H9 (cell line): ENCODE measurements around the gene PHOX2A. TPM values are rescaled to one million over a fixed set of nuclear protein-coding genes. Genes with fewer than 3 reads are reported as not detected.

ENCODE experiments used
- DNase-seq: peaks from one replicate; pipeline ENCODE4 v3.0.0-alpha.2; 2017
- H2AFZ ChIP-seq: one replicate; pipeline ENCODE4 v1.6.1; 2013; ENCODE audit warnings: mild to moderate bottlenecking, low read length, control low read depth, moderate library complexity
- H2AK5ac ChIP-seq: 2 replicates; pipeline ENCODE4 v1.6.1; 2013; ENCODE audit warnings: low read length, control low read depth, mixed read lengths; ENCODE audit not compliant: insufficient read length
- H2BK120ac ChIP-seq: one replicate; pipeline ENCODE4 v1.6.1; 2013; ENCODE audit warnings: low read depth, mild to moderate bottlenecking, low read length, control low read depth, inconsistent platforms; ENCODE audit not compliant: poor library complexity, severe bottlenecking
- H2BK12ac ChIP-seq: 2 replicates; pipeline ENCODE4 v1.6.1; 2013; ENCODE audit warnings: low read length, control low read depth, mixed read lengths, low read depth; ENCODE audit not compliant: insufficient read length
- H2BK15ac ChIP-seq: 2 replicates; pipeline ENCODE4 v1.6.1; 2013; ENCODE audit warnings: low read depth, low read length, control low read depth
- H2BK20ac ChIP-seq: one replicate; pipeline ENCODE4 v1.6.1; 2013; ENCODE audit warnings: low read depth, mild to moderate bottlenecking, low read length, control low read depth, inconsistent platforms; ENCODE audit not compliant: poor library complexity, severe bottlenecking
- H2BK5ac ChIP-seq: 2 replicates; pipeline ENCODE4 v1.6.1; 2013; ENCODE audit warnings: low read length, control low read depth, mixed read lengths; ENCODE audit not compliant: insufficient read length
- H3K14ac ChIP-seq: 2 replicates; pipeline ENCODE4 v1.6.1; 2013; ENCODE audit warnings: low read length, control low read depth; ENCODE audit not compliant: insufficient read depth
- H3K18ac ChIP-seq: 2 replicates; pipeline ENCODE4 v1.6.1; 2013; ENCODE audit warnings: low read depth, mild to moderate bottlenecking, mixed read lengths, low read length, control low read depth; ENCODE audit not compliant: insufficient read length
- H3K23ac ChIP-seq: 2 replicates; pipeline ENCODE4 v1.6.1; 2013; ENCODE audit warnings: low read length, control low read depth, mixed read lengths, low read depth; ENCODE audit not compliant: insufficient read length
- H3K23me2 ChIP-seq: 2 replicates; pipeline ENCODE4 v1.6.1; 2013; ENCODE audit warnings: low read depth, mild to moderate bottlenecking, mixed read lengths, low read length, control low read depth; ENCODE audit not compliant: insufficient read length, poor library complexity, severe bottlenecking
- H3K27ac ChIP-seq: 2 replicates; pipeline ENCODE4 v1.5.1; 2013; ENCODE audit warnings: low read length, control low read depth, mixed read lengths, low read depth; ENCODE audit not compliant: insufficient read length
- H3K27me3 ChIP-seq: 2 replicates; pipeline ENCODE4 v1.6.1; 2013; ENCODE audit warnings: low read length, control low read depth, inconsistent platforms; ENCODE audit not compliant: insufficient read depth
- H3K4ac ChIP-seq: 2 replicates; pipeline ENCODE4 v1.6.1; 2013; ENCODE audit warnings: low read depth, mild to moderate bottlenecking, control low read depth, inconsistent platforms, low read length, moderate library complexity
- H3K4me1 ChIP-seq: 2 replicates; pipeline ENCODE4 v1.6.1; 2013; ENCODE audit warnings: low read length, control low read depth, inconsistent platforms; ENCODE audit not compliant: insufficient read depth
- H3K4me2 ChIP-seq: 2 replicates; pipeline ENCODE4 v1.6.1; 2013; ENCODE audit warnings: low read length, control low read depth, mixed read lengths; ENCODE audit not compliant: insufficient read length, insufficient read depth
- H3K56ac ChIP-seq: 2 replicates; pipeline ENCODE4 v1.6.1; 2013; ENCODE audit warnings: low read depth, mild to moderate bottlenecking, mixed read lengths, low read length, control low read depth; ENCODE audit not compliant: insufficient read length
- H3K79me1 ChIP-seq: 2 replicates; pipeline ENCODE4 v1.6.1; 2013; ENCODE audit warnings: low read depth, mild to moderate bottlenecking, moderate library complexity, low read length, control low read depth, inconsistent platforms; ENCODE audit not compliant: insufficient read depth, poor library complexity, severe bottlenecking
- H3K79me2 ChIP-seq: 2 replicates; pipeline ENCODE4 v1.6.1; 2013; ENCODE audit warnings: low read length, control low read depth, inconsistent platforms; ENCODE audit not compliant: insufficient read depth
- H3K9ac ChIP-seq: 2 replicates; pipeline ENCODE4 v1.6.1; 2013; ENCODE audit warnings: low read length, control low read depth, mixed read lengths; ENCODE audit not compliant: insufficient read length; ENCODE audit errors: extremely low read depth
- H3K9me3 ChIP-seq: one replicate; pipeline ENCODE4 v1.6.1; 2013; ENCODE audit warnings: low read depth, low read length, inconsistent platforms; ENCODE audit not compliant: control insufficient read depth
- H3T11ph ChIP-seq: one replicate; pipeline ENCODE4 v1.6.1; 2013; ENCODE audit warnings: mild to moderate bottlenecking, low read length, control low read depth, inconsistent platforms
- H4K20me1 ChIP-seq: one replicate; pipeline ENCODE4 v1.6.1; 2013; ENCODE audit not compliant: control insufficient read depth, insufficient read length, insufficient read depth
- H4K5ac ChIP-seq: 2 replicates; pipeline ENCODE4 v1.6.1; 2013; ENCODE audit warnings: low read depth, mild to moderate bottlenecking, mixed read lengths, low read length, control low read depth; ENCODE audit not compliant: insufficient read length
- H4K8ac ChIP-seq: replicated peaks from 2 replicates; pipeline ENCODE4 v1.6.1; 2013; ENCODE audit warnings: low read length, control low read depth, mixed read lengths, low read depth; ENCODE audit not compliant: insufficient read length
- H4K91ac ChIP-seq: 2 replicates; pipeline ENCODE4 v1.6.1; 2013; ENCODE audit warnings: low read depth, mild to moderate bottlenecking, moderate library complexity, mixed read lengths, low read length, control low read depth; ENCODE audit not compliant: insufficient read length
- H3K27ac Mint-ChIP-seq, 3 experiments: 2 replicates in 2 of 3; 3 replicates in 1 of 3; pipeline ENCODE4 v1.8.0; 2020 to 2021; ENCODE audit warnings: mixed read lengths in 3 of 3, mild to moderate bottlenecking in 1 of 3, moderate library complexity in 1 of 3
- H3K27me3 Mint-ChIP-seq: 2 replicates; pipeline ENCODE4 v1.8.0; 2021; ENCODE audit warnings: low read depth, mild to moderate bottlenecking, moderate library complexity, mixed read lengths
- H3K36me3 Mint-ChIP-seq, 3 experiments: 2 replicates in 2 of 3; 3 replicates in 1 of 3; pipeline ENCODE4 v1.8.0; 2020 to 2021; ENCODE audit warnings: low read depth in 3 of 3, mixed read lengths in 3 of 3; ENCODE audit not compliant: insufficient read depth in 1 of 3
- H3K4me1 Mint-ChIP-seq, 2 experiments: 2 replicates each; pipeline ENCODE4 v1.8.0; 2020; ENCODE audit warnings: mixed read lengths in 2 of 2
- H3K4me3 Mint-ChIP-seq, 2 experiments: 2 replicates in 1 of 2; 3 replicates in 1 of 2; pipeline ENCODE4 v1.8.0; 2020 to 2021; ENCODE audit warnings: mild to moderate bottlenecking in 2 of 2, mixed read lengths in 2 of 2, moderate library complexity in 1 of 2
- H3K9me3 Mint-ChIP-seq, 2 experiments: 2 replicates in 1 of 2; 3 replicates in 1 of 2; pipeline ENCODE4 v1.8.0; 2020; ENCODE audit warnings: mild to moderate bottlenecking in 2 of 2, mixed read lengths in 2 of 2, moderate library complexity in 1 of 2
- CTCF ChIP-seq: fragments of 200-600 bp; sonication (generic); conservative IDR thresholded peaks from 3 replicates; pipeline ENCODE4 v1.8.0; 2021; ENCODE audit warnings: antibody characterized with exemption, mild to moderate bottlenecking
- WGBS: extraction: QIAGEN DNeasy Blood & Tissue Kit; methylation state at CpG from one replicate; pipeline ENCODE4 v1.1.7; 2013; ENCODE audit warnings: missing lambda C conversion rate, low lambda C conversion rate, mixed read lengths; ENCODE audit not compliant: insufficient read length; ENCODE audit errors: extremely low coverage; 5-methylcytosine and 5-hydroxymethylcytosine counted together
- total RNA-seq: library from RNA; stranded (reverse); gene quantifications from 2 replicates; pipeline ENCODE4 v1.2.1, GENCODE V29; 2021

The PHOX2A gene
- total RNA-seq, 1 experiment from 2014 or later: 1.4 TPM

GRCh38 chr11:72232260-72233055 lies 11.5 kb downstream of the PHOX2A start:
- Histone ChIP-seq H2BK20ac (no peak overlapping the region), H2BK5ac (no peak overlapping the region), H3K9ac (no peak overlapping the region), H3K23ac (no peak overlapping the region), H2BK120ac (no peak overlapping the region), H2AK5ac (no peak overlapping the region), H3K56ac (no peak overlapping the region), H4K91ac (no peak overlapping the region), H3K4me2 (no peak overlapping the region), H3K23me2 (no peaks in the 10 kb centered on the region), H3K18ac (no peak overlapping the region), H3K4me1 (no peaks in the 10 kb centered on the region), H3K4ac (no peak overlapping the region), H2BK12ac (no peak overlapping the region), H3K27ac (no peak overlapping the region), H2AFZ (no peak overlapping the region), H4K5ac (no peak overlapping the region), H3T11ph (no peak overlapping the region), H3K79me2 (no peaks in the 10 kb centered on the region), H4K20me1 (peaks cover 2% of the 10 kb centered on the region), H3K79me1 (no peaks in the 10 kb centered on the region), H4K8ac (no peak overlapping the region), H3K9me3 (no peaks in the 10 kb centered on the region), H2BK15ac (no peak overlapping the region), H3K14ac (no peak overlapping the region), H3K27me3 (no peaks in the 10 kb centered on the region)
- Mint-ChIP-seq H3K9me3 (no peaks in the 10 kb centered on the region), H3K36me3 (peaks cover 41 to 95% (median 89%) of the 10 kb centered on the region in 3 experiments; a peak in 6 of 7 replicates), H3K4me1 (peaks cover 7% of the 10 kb centered on the region in 2 experiments; a peak in 2 of 4 replicates), H3K27ac (0 out of 7 replicates have a peak overlapping the region, but pooled peaks of 1 of the 3 experiments have one; percentile 34), H3K27me3 (no peaks in the 10 kb centered on the region), H3K4me3 (no peak overlapping the region)
- no peak for TF ChIP-seq CTCF
- no CpG with 5 or more reads among the region's 18 CpGs for WGBS
- DNase-seq: no peak
